ENCODE results near the gene CREBL2. TPM values are rescaled to one million over a fixed set of nuclear protein-coding genes. Genes with fewer than 3 reads are reported as not detected.

CREBL2 gene
- total RNA-seq, 4 donors from 2014 or later, result 31.0 to 45.6 (median 41.2) TPM

DNA sequence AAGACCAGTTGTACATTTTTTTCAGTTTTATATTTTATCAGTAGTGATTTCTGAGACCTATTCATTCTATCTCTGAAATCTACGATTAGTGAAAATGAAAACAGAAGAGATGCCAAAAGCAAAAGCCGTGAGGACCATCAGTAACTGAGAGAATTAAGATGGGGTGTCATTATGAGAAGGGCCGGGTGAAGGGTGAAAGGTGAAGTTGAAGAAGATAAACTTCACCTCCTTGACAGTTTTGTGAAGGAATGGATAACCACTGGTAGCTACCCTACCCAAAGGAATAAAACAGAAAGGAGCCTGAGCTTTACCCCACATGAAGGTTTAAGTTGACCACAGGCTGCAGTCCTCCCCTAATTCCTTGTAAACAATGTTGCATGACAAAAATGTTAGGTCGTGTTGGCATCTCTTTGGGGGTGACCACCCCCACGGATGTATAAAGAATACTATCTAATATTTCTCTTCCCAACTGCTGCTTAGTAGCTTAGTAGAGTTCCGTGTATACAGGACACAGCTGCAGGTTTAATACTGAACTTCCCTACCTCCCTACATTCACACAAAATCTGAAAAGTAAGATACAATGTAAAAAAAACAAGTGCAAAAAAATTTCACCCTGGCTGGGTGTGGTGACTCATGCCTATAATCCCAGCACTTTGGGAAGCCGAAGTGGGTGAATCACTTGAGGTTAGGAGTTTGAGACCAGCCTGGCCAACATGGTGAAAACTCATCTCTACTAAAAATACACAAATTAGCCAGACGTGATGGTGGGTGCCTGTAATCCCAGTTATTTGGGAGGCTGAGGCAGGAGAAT lies 60.4 kb downstream of the CREBL2 start:
- WGBS, result 83% methylated on average over 8 of the region's 8 CpGs
- no peaks in the 10 kb centered on the region for H3K9me3 ChIP-seq
- no peak overlapping the region for H3K4me3 ChIP-seq
- no peaks in the 10 kb centered on the region for H3K27me3 ChIP-seq
- TF ChIP-seq POLR2A (IDR thresholded peaks at IDR 0.05) (no peak), EP300 (IDR thresholded peaks at IDR 0.05) (no peak), POLR2AphosphoS5 (IDR thresholded peaks at IDR 0.05) (no peak)
- TF ChIP-seq, protein P1, sequence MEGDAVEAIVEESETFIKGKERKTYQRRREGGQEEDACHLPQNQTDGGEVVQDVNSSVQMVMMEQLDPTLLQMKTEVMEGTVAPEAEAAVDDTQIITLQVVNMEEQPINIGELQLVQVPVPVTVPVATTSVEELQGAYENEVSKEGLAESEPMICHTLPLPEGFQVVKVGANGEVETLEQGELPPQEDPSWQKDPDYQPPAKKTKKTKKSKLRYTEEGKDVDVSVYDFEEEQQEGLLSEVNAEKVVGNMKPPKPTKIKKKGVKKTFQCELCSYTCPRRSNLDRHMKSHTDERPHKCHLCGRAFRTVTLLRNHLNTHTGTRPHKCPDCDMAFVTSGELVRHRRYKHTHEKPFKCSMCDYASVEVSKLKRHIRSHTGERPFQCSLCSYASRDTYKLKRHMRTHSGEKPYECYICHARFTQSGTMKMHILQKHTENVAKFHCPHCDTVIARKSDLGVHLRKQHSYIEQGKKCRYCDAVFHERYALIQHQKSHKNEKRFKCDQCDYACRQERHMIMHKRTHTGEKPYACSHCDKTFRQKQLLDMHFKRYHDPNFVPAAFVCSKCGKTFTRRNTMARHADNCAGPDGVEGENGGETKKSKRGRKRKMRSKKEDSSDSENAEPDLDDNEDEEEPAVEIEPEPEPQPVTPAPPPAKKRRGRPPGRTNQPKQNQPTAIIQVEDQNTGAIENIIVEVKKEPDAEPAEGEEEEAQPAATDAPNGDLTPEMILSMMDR (IDR thresholded peaks at IDR 0.05), result no peak
- H3K36me3 ChIP-seq, result no peaks in the 10 kb centered on the region
- H3K27ac ChIP-seq, result no peak overlapping the region
- DNase-seq (ENCODE audit: low spot score in 2 of 2), result no peak
- H3K4me1 ChIP-seq, result no peaks in the 10 kb centered on the region

DNA sequence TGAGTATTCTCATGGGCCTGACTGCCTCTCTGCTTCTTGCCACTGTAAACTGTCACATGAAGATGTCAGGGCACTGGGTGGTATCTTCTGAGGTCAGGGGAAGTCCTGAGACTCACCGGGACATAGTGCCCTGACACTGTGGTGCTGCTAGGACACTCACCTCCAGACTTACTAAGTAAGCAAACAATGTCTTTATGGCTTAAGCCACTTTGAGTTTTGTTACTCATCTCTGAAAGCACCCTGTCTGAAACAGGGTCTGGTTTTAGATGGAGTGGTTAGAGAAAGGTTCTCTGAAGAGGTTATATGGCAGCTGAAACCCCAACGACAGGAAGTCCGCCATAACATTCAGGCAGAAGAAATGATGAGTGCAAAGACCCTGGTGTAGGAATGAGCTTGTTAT lies 61.6 kb downstream of the CREBL2 start:
- no peak for TF ChIP-seq POLR2AphosphoS5 (IDR thresholded peaks at IDR 0.05)
- TF ChIP-seq, protein P1 (IDR thresholded peaks at IDR 0.05), result no peak
- no peak for TF ChIP-seq POLR2A (IDR thresholded peaks at IDR 0.05)
- TF ChIP-seq EP300 (IDR thresholded peaks at IDR 0.05), result no peak

DNA sequence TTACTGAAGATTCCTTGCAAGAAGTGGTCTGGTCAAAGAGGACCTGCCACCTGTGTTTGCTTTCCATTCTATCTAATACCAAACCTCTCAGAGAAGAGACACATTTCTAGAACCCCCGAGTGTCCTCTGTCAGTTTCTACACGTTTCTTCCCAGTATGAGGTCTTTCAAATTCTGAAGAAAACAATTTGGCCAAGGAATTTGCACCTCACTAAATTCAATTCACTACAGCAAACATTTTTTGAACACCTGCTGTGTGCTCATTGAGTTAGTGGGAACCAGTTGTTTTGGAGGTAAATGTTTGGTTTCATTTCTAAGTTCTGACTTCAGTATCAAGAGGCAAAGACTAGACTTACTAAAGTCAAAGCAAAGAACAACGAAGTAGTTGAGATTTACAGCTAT lies 64.9 kb downstream of the CREBL2 start:
- no peak overlapping the region for H3K4me3 ChIP-seq
- H3K4me1 ChIP-seq, result no peaks in the 10 kb centered on the region
- no peaks in the 10 kb centered on the region for H3K36me3 ChIP-seq
- H3K27ac ChIP-seq, result no peak overlapping the region
- DNase-seq (ENCODE audit: low spot score in 2 of 2), result no peak
- no peaks in the 10 kb centered on the region for H3K9me3 ChIP-seq
- H3K27me3 ChIP-seq, result no peaks in the 10 kb centered on the region
- TF ChIP-seq POLR2AphosphoS5 (IDR thresholded peaks at IDR 0.05), result no peak
- TF ChIP-seq, protein P1 (IDR thresholded peaks at IDR 0.05), result no peak
- TF ChIP-seq POLR2A (IDR thresholded peaks at IDR 0.05), result no peak
- TF ChIP-seq EP300 (IDR thresholded peaks at IDR 0.05), result no peak
- WGBS, result 44% methylated on average over 3 of the region's 3 CpGs

More for the DNA sequence above, 61.6 kb downstream of the CREBL2 start:
- no peaks in the 10 kb centered on the region for H3K9me3 ChIP-seq
- H3K27ac ChIP-seq, result no peak overlapping the region
- DNase-seq (ENCODE audit: low spot score in 2 of 2), result no peak
- WGBS, result 90% methylated on average over 3 of the region's 3 CpGs
- no peak overlapping the region for H3K4me3 ChIP-seq
- H3K27me3 ChIP-seq, result no peaks in the 10 kb centered on the region
- no peaks in the 10 kb centered on the region for H3K4me1 ChIP-seq
- H3K36me3 ChIP-seq, result no peaks in the 10 kb centered on the region

GRCh38 chr12:12681061-12681765 lies 69.5 kb downstream of the CREBL2 start:
- no peaks in the 10 kb centered on the region for H3K4me1 ChIP-seq
- no peak for DNase-seq (ENCODE audit: low spot score in 2 of 2)
- no peaks in the 10 kb centered on the region for H3K36me3 ChIP-seq
- H3K27ac ChIP-seq, result no peak overlapping the region
- H3K4me3 ChIP-seq, result no peak overlapping the region
- no peak for TF ChIP-seq POLR2A (IDR thresholded peaks at IDR 0.05)
- no peak for TF ChIP-seq EP300 (IDR thresholded peaks at IDR 0.05)
- no peak for TF ChIP-seq POLR2AphosphoS5 (IDR thresholded peaks at IDR 0.05)
- TF ChIP-seq, protein P1 (IDR thresholded peaks at IDR 0.05), result no peak
- H3K27me3 ChIP-seq, result no peaks in the 10 kb centered on the region
- H3K9me3 ChIP-seq, result no peaks in the 10 kb centered on the region
- 91% methylated on average over 5 of the region's 5 CpGs for WGBS

DNA sequence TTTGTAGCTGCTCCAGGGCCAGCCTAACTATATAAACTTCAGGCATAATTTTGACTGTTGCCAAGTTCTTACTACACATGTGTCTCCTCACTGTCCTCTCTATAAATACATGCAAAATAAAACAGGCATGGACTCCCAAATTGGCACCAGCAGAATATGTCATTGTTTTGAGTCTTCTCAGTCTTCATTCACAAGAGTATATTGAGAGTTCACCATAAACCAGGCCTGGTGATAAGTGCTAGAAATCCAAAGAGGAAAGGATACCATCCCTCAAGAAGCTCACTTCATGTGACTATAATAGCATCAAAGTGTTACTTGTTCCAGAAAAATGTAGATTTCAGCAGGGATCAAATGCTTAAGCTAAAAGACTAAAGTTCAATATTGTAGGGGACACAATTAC lies 70.6 kb downstream of the CREBL2 start:
- H3K9me3 ChIP-seq, result no peaks in the 10 kb centered on the region
- H3K27me3 ChIP-seq, result no peaks in the 10 kb centered on the region
- H3K27ac ChIP-seq, result no peak overlapping the region
- H3K4me3 ChIP-seq, result no peak overlapping the region
- H3K36me3 ChIP-seq, result no peaks in the 10 kb centered on the region
- no peak for DNase-seq (ENCODE audit: low spot score in 2 of 2)
- TF ChIP-seq, protein P1 (IDR thresholded peaks at IDR 0.05), result no peak
- TF ChIP-seq POLR2A (IDR thresholded peaks at IDR 0.05) (no peak), POLR2AphosphoS5 (IDR thresholded peaks at IDR 0.05) (no peak), EP300 (IDR thresholded peaks at IDR 0.05) (no peak)
- no peaks in the 10 kb centered on the region for H3K4me1 ChIP-seq
